ENCODE results near the gene ABCA13. TPM values are rescaled to one million over a fixed set of nuclear protein-coding genes. Genes with fewer than 3 reads are reported as not detected.
"Not testable (repeated sequence)": the region's sequence is repeated elsewhere in the genome, so short reads cannot be mapped to it uniquely, and the experiment has no call there.

ABCA13 gene
- total RNA-seq, 1 donor from 2014 or later: 0.12 TPM

DNA sequence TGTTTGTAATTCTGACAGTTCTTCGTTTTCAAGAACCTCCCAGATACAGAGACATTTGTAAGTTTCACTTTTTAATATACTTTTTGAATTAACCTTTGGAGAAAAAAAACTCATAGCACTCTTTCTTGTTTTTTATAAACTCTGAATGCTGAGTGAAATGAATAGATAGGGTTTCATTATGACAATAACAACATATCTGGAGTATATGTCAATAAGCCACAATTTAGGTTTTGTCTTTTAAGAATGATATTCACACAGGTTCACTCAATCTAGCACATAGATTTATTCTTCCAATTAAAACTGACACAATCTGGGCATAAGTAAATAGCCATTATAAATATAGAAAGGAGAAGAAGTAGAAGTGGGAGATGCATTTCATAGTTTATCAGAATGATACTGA lies 21.7 kb downstream of the ABCA13 start:
- Mint-ChIP-seq H3K27me3 (no peaks in the 10 kb centered on the region), H3K4me1 (ENCODE audit: low read depth) (no peaks in the 10 kb centered on the region), H3K4me3 (ENCODE audit: low read depth) (no peak overlapping the region), H3K27ac (no peak overlapping the region), H3K9me3 (ENCODE audit: low read depth) (peaks cover 7% of the 10 kb centered on the region), H3K36me3 (ENCODE audit: insufficient read depth) (no peaks in the 10 kb centered on the region)
- DNase-seq (ENCODE audit: low spot score, unreplicated experiment): no peak
- TF ChIP-seq, protein P1, sequence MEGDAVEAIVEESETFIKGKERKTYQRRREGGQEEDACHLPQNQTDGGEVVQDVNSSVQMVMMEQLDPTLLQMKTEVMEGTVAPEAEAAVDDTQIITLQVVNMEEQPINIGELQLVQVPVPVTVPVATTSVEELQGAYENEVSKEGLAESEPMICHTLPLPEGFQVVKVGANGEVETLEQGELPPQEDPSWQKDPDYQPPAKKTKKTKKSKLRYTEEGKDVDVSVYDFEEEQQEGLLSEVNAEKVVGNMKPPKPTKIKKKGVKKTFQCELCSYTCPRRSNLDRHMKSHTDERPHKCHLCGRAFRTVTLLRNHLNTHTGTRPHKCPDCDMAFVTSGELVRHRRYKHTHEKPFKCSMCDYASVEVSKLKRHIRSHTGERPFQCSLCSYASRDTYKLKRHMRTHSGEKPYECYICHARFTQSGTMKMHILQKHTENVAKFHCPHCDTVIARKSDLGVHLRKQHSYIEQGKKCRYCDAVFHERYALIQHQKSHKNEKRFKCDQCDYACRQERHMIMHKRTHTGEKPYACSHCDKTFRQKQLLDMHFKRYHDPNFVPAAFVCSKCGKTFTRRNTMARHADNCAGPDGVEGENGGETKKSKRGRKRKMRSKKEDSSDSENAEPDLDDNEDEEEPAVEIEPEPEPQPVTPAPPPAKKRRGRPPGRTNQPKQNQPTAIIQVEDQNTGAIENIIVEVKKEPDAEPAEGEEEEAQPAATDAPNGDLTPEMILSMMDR (IDR thresholded peaks at IDR 0.05; ENCODE audit: unreplicated experiment): no peak

DNA sequence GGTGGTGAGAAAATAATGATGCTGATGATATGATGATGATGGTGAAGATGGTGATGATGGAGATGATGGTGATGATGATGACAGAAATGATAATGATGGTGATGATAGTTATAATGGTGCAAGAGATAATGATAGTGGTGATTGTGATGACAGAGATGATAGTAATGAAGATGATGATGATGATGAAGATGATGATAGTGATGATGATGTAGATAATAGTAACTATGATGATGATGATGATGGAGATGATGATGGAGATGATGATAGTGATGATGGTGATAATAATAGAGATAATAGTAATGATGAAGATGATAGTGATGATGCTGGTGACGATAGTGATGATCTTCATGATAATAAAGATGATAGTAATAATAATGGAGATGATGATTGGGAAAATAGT lies 22.2 kb downstream of the ABCA13 start:
- Mint-ChIP-seq H3K9me3 (ENCODE audit: low read depth) (peaks cover 3% of the 10 kb centered on the region), H3K4me3 (ENCODE audit: low read depth) (no peak overlapping the region), H3K4me1 (ENCODE audit: low read depth) (no peaks in the 10 kb centered on the region), H3K27ac (no peak overlapping the region), H3K36me3 (ENCODE audit: insufficient read depth) (no peaks in the 10 kb centered on the region), H3K27me3 (no peaks in the 10 kb centered on the region)
- TF ChIP-seq, protein P1 (IDR thresholded peaks at IDR 0.05; ENCODE audit: unreplicated experiment): no peak
- DNase-seq (ENCODE audit: low spot score, unreplicated experiment): no peak

DNA sequence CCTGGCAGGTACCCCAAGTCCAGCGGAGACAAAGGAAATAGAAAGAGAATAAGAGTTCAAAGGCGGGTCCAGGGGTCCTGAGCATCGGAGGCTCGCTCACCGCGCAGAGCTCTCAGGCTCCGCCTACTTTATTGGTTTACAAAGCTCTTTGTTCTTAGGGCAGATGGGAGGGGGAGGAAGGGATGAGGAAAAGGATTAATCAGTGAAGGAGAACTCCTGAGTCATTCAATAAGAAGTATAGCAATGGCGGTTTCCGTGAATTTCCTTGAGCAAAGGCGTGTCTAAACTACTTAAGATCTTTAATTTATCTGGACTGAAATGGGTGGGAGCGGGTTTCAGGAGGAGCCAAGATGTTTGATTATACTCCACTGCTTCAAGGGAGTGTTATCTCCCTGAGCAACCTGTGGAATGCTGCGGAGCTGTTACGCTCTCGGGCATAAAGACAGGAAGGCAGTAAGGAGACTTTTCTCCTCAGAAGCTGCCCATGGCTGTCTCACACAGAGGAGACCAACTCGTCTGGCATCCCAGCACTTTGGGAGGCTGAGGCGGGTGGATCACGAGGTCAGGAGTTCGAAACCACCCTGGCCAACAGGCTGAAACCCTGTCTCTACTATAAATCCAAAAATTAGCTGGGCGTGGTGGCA lies 29.8 kb downstream of the ABCA13 start:
- H3K27ac Mint-ChIP-seq: peak overlapping the region; percentile 72
- not testable (repeated sequence) for DNase-seq (ENCODE audit: low spot score, unreplicated experiment); H3K27me3 Mint-ChIP-seq; H3K9me3 Mint-ChIP-seq (ENCODE audit: low read depth); H3K4me1 Mint-ChIP-seq (ENCODE audit: low read depth); H3K36me3 Mint-ChIP-seq (ENCODE audit: insufficient read depth)
- H3K4me3 Mint-ChIP-seq (ENCODE audit: low read depth): peak overlapping the region; percentile 53

DNA sequence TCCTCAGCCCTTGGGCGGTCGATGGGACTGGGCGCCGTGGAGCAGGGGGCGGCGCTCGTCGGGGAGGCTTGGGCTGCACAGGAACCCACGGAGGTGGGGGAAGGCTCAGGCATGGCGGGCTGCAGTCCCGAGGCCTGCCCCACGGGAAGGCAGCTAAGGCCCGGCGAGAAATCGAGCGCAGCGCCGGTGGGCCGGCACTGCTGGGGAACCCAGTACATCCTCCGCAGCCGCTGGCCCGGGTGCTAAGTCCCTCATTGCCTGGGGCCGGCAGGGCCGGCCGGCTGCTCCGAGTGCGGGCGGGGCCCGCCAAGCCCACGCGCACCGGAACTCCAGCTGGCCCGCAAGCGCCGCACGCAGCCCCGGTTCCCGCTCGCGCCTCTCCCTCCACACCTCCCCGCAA lies 31.7 kb downstream of the ABCA13 start:
- not testable (repeated sequence) for H3K4me3 Mint-ChIP-seq (ENCODE audit: low read depth); H3K27ac Mint-ChIP-seq; H3K36me3 Mint-ChIP-seq (ENCODE audit: insufficient read depth); DNase-seq (ENCODE audit: low spot score, unreplicated experiment); H3K27me3 Mint-ChIP-seq; H3K9me3 Mint-ChIP-seq (ENCODE audit: low read depth); H3K4me1 Mint-ChIP-seq (ENCODE audit: low read depth)

DNA sequence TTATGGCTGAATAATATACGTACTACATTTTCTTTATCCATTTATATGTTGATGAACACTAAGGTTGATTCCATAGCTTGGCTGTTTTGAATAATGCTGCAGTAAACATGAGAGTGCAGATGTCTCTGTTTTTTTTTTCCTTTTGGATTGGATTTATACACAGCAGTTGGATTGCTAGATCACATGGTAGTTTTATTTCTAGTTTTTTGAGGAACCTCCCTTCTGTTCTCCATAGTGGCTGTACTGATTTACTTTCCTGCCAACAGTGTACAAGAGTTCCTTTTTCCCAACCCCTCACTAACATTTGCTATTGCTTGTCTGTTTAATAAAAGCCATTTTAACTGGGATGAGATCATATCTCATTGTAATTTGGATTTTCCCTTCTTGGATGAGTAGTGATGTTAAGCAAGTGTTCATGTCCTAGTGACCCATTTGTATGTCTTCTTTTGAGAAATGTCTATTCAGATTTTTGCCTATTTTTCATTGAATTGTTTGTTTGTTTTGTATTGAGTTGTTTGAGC lies 36.0 kb downstream of the ABCA13 start:
- DNase-seq (ENCODE audit: low spot score, unreplicated experiment): no peak
- Mint-ChIP-seq H3K4me1 (ENCODE audit: low read depth) (peaks cover 5% of the 10 kb centered on the region), H3K9me3 (ENCODE audit: low read depth) (peaks cover 16% of the 10 kb centered on the region), H3K27me3 (no peaks in the 10 kb centered on the region), H3K36me3 (ENCODE audit: insufficient read depth) (peaks cover 3% of the 10 kb centered on the region), H3K27ac (no peak overlapping the region), H3K4me3 (ENCODE audit: low read depth) (no peak overlapping the region)
- TF ChIP-seq, protein P1 (IDR thresholded peaks at IDR 0.05; ENCODE audit: unreplicated experiment): no peak

DNA sequence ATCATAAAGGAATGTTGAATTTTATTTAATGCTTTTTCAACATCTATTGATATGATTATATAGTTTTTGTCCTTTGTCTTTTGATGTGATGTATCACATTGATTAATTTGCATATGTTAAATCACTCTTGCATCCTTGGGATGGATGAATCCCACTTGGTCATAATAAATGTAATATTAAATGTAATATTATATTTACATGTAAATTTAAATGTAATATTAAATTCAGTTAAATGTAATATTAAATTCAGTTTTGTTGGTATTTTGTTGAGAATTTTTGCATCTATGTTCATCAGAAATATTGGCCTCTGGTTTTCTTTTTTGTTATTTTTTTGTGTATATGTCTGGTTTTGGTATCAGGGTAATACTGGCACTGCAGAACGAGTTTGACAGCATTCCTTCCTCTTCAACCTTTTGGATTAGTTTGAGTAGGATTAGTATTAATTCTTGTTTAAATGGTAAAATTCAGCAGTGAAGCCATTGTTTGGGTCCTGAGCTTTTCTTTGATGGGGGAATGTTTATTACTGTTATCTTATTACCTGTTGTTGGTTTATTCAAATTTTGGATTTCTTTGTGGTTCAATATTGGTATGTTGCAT lies 37.8 kb downstream of the ABCA13 start:
- no peak for DNase-seq (ENCODE audit: low spot score, unreplicated experiment)
- Mint-ChIP-seq H3K4me1 (ENCODE audit: low read depth) (peaks cover 5% of the 10 kb centered on the region), H3K27ac (no peak overlapping the region), H3K4me3 (ENCODE audit: low read depth) (no peak overlapping the region), H3K36me3 (ENCODE audit: insufficient read depth) (peaks cover 2% of the 10 kb centered on the region), H3K9me3 (ENCODE audit: low read depth) (peaks cover 16% of the 10 kb centered on the region), H3K27me3 (no peaks in the 10 kb centered on the region)
- TF ChIP-seq, protein P1 (IDR thresholded peaks at IDR 0.05; ENCODE audit: unreplicated experiment): no peak
